Activated CD4-positive, alpha-beta T cell treated with anti-CD3 and anti-CD28 coated beads, Interleukin-2, amount 10 ng/mL, durations not matched to agents 7 days and 5 days (primary cell): ENCODE data around the gene SH3PXD2A. TPM values are rescaled to one million over a fixed set of nuclear protein-coding genes. Genes with fewer than 3 reads are reported as not detected.

Source experiments
- CTCF ChIA-PET: fragments of 350-600 bp; sonication (Branson Sonifier 250); formaldehyde crosslinking; loops from one replicate; lab custom pipeline; 2021; ENCODE audit warnings: antibody characterized with exemption; lab: Charles Lee
- POLR2A ChIA-PET: fragments of 350-600 bp; sonication (Branson Sonifier 250); formaldehyde crosslinking; loops from one replicate; lab custom pipeline; 2021; ENCODE audit warnings: antibody characterized with exemption; lab: Charles Lee
- DNase-seq: peaks from one replicate; pipeline ENCODE4 v3.0.0-alpha.2; 2020
- H3K27ac Mint-ChIP-seq: one replicate; pipeline ENCODE4 v1.8.0; 2021; ENCODE audit warnings: mild to moderate bottlenecking, moderate library complexity, mixed read lengths
- H3K27me3 Mint-ChIP-seq: one replicate; pipeline ENCODE4 v1.8.0; 2021; ENCODE audit warnings: mixed read lengths
- H3K36me3 Mint-ChIP-seq: one replicate; pipeline ENCODE4 v1.8.0; 2021; ENCODE audit warnings: low read depth, mixed read lengths
- H3K4me1 Mint-ChIP-seq: one replicate; pipeline ENCODE4 v1.8.0; 2021; ENCODE audit warnings: mixed read lengths
- H3K4me3 Mint-ChIP-seq: one replicate; pipeline ENCODE4 v1.8.0; 2021; ENCODE audit warnings: mild to moderate bottlenecking, moderate library complexity, mixed read lengths
- H3K9me3 Mint-ChIP-seq: one replicate; pipeline ENCODE4 v1.8.0; 2021; ENCODE audit warnings: mixed read lengths
- total RNA-seq, 2 experiments: library from RNA; stranded (reverse); gene quantifications; one replicate each; pipeline ENCODE4 v1.2.3, GENCODE V29; 2021

Gene SH3PXD2A
- total RNA-seq, 2 experiments from 2014 or later, result 11.9 to 12.7 TPM

DNA sequence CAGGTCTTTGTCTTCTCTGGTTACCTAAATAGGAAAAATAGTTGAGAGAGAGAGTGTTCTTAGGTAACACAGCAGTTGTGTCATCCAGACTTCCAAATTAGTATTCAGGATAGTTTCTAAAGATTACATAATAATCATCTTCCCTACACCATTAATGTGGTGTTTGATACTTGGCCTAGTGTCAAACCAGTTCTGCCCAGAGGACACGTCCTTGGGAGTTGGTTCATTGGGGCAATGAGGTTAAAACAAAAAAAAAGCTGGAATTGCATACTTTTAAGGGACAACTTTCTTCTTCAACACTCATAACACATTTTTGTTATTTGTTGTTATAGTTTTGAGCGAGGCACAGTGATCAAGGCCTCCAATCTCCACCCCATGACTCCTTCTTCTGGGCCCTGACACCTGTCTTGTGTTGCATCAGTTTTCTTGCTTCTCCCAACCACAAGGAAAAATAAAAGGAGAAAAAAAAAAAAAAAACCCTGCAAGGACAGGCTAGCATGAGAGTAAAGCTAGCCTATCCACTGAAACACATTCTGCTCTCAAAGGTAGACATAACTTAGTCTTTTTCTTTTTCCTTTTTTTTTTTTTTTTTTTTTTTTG, 33.8 kb upstream of the SH3PXD2A start:
- CTCF ChIA-PET, result interaction anchor here (0.6 to 1.8 kb wide), 9 partner anchors 11 to 366 kb away, joined by 3 to 8 read pairs (median 4); partner anchors contain the start of genes CFAP43, GSTO1 and SFR1
- POLR2A ChIA-PET, result interaction anchor here (1.3 kb wide), 1 partner anchor 233 kb away, joined by 5 read pairs; the partner anchor contains the start of gene SFR1
- H3K4me3 Mint-ChIP-seq, result no peak overlapping the region
- H3K9me3 Mint-ChIP-seq, result no peaks in the 10 kb centered on the region
- H3K36me3 Mint-ChIP-seq, result peaks cover 58% of the 10 kb centered on the region
- peaks cover 40% of the 10 kb centered on the region for H3K4me1 Mint-ChIP-seq
- H3K27ac Mint-ChIP-seq, result no peak overlapping the region
- DNase-seq, result no peak
- no peaks in the 10 kb centered on the region for H3K27me3 Mint-ChIP-seq

DNA sequence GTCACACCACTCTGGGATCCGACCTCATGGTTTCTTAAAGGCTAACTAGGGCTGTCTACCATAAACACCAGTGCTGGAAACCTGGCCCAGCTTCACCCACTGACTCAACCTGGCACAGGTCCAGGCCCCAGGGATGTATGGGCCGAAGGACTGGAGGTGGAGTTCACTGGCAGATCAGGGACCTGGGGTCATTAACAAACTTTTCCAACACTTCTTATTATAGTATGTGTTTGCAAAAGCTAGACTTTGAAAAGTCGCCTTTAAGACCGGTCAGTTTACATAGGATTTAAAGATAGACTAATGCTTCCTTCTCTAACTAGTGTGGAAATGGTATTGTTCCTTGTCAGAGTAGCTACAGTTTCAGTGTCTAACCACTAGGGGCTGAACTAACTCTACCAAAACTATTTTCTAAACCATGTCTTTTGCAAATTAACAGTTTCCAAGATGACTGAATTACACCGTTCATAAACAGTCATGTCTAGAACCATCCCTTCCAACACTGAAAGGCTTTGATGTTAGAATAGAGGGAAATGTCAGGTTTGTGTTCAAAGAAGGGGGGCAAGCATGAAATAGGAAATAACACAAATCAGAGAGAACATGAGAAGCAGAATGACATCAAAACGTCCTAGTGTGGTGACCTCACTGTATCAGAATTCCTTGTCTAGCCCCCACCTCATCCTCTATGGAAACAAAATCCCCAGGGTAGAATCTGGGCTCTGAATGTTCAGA, 32.9 kb upstream of the SH3PXD2A start:
- H3K27me3 Mint-ChIP-seq, result no peaks in the 10 kb centered on the region
- POLR2A ChIA-PET, result interaction anchor here (0.6 kb wide), 1 partner anchor 457 kb away, joined by 3 read pairs; no protein-coding TSS in a partner anchor
- peaks cover 32% of the 10 kb centered on the region for H3K4me1 Mint-ChIP-seq

DNA sequence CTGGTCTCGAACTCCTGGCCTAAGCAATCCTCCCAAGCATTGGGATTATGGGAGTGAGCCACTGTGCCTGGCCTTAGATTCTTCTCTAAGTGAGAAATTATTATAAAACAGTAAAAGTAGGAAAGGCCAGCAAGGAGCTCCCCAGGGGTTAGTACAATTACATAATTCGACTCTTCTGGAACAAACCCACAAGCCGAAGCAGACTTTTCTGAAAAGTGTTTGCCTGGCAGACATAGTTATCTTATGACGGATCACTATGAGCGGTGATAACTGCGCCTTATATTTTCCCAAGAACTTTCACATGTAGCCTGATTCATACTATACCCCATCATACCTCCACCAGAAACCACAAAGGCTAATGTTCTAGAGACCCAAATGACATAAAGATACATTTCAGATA, 30.2 kb upstream of the SH3PXD2A start:
- Mint-ChIP-seq H3K4me3 (no peak overlapping the region), H3K36me3 (peaks cover 54% of the 10 kb centered on the region), H3K27ac (no peak overlapping the region), H3K4me1 (peaks cover 25% of the 10 kb centered on the region), H3K27me3 (no peaks in the 10 kb centered on the region), H3K9me3 (no peaks in the 10 kb centered on the region)
- ChIA-PET CTCF (interaction anchor here (0.7 to 2.1 kb wide), 5 partner anchors 8 to 237 kb away, joined by 3 to 6 read pairs (median 4); no protein-coding TSS in a partner anchor), POLR2A (no interaction called here)
- no peak for DNase-seq

More for the DNA sequence above, 32.9 kb upstream of the SH3PXD2A start:
- CTCF ChIA-PET, result interaction anchor here (0.6 to 2.6 kb wide), 28 partner anchors 10 to 373 kb away, joined by 3 to 15 read pairs (median 4); partner anchors contain the start of genes GSTO1, SFR1 and SH3PXD2A
- H3K4me3 Mint-ChIP-seq, result no peak overlapping the region
- peak overlapping the region; percentile 76 for H3K27ac Mint-ChIP-seq
- peak; percentile 25 for DNase-seq
- no peaks in the 10 kb centered on the region for H3K9me3 Mint-ChIP-seq
- peaks cover 51% of the 10 kb centered on the region for H3K36me3 Mint-ChIP-seq

DNA sequence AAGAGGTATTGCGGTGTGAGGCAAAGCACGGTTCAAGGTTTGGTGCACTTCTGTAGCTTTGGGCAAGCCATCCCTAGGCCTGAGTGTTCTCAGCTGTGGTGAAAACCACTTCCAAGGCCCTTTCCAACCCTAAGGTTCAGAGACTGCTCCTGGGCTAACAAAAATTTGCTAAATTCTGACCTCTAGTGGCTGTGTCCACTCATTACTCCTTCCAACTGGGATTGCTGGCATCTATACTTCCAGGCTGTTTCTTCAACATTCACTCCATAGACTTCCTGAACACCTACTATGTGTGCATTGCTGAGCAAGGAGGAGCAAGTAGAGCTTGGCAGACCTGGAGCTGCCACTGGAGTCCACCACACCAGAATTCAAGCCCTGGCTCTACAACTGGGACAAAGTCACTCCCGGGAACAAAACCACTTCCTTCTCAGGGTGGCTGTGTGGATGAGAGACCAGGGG, 29.3 kb upstream of the SH3PXD2A start:
- H3K9me3 Mint-ChIP-seq, result no peaks in the 10 kb centered on the region
- no peaks in the 10 kb centered on the region for H3K27me3 Mint-ChIP-seq
- ChIA-PET POLR2A (no interaction called here), CTCF (interaction anchor here (0.8 to 2.1 kb wide), 5 partner anchors 9 to 238 kb away, joined by 3 to 9 read pairs (median 3); no protein-coding TSS in a partner anchor)
- H3K4me1 Mint-ChIP-seq, result peaks cover 16% of the 10 kb centered on the region
- peak; percentile 36 for DNase-seq
- no peak overlapping the region for H3K4me3 Mint-ChIP-seq
- H3K36me3 Mint-ChIP-seq, result peaks cover 56% of the 10 kb centered on the region
- no peak overlapping the region for H3K27ac Mint-ChIP-seq

DNA sequence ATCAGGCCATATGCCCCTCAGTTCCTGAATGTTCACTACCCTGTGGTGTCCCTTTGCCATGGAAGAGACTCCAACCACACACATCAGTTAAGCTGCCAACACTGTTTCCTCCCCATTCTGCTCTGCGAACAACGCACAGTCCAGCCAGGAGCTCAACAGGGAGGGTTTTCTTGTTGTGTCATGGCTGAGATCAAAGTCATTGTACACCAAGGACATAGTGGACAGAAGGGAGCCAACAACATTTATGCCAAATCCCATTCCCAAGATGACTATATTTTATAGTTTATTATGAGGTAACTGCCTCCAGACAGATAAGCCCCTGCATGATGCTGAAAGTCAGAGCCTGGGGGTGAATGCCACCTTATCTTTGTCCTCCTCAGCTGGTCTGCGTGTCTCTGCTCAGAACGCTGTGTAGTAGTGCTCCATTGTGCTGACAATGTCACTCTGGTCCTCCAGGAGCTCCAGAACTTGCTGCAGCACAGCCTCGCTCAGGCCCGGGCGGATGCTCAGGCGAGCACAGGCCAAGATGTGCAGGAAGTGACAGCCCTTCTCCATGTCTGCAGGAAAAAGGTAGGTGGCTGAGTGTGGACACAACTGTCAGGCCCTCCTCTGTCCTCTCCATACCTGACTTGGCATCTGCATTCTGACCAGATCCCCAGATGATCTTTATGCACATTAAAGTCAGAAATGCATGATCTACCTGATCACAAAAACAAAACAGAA, 27.1 kb upstream of the SH3PXD2A start:
- DNase-seq, result no peak
- peaks cover 60% of the 10 kb centered on the region for H3K36me3 Mint-ChIP-seq
- H3K27ac Mint-ChIP-seq, result no peak overlapping the region
- H3K9me3 Mint-ChIP-seq, result no peaks in the 10 kb centered on the region
- peaks cover 3% of the 10 kb centered on the region for H3K4me1 Mint-ChIP-seq
- H3K4me3 Mint-ChIP-seq, result no peak overlapping the region
- ChIA-PET POLR2A (no interaction called here), CTCF (interaction anchor here (1.3 to 1.5 kb wide), 2 partner anchors 19 to 169 kb away, joined by 3 to 4 read pairs; no protein-coding TSS in a partner anchor)
- H3K27me3 Mint-ChIP-seq, result no peaks in the 10 kb centered on the region

DNA sequence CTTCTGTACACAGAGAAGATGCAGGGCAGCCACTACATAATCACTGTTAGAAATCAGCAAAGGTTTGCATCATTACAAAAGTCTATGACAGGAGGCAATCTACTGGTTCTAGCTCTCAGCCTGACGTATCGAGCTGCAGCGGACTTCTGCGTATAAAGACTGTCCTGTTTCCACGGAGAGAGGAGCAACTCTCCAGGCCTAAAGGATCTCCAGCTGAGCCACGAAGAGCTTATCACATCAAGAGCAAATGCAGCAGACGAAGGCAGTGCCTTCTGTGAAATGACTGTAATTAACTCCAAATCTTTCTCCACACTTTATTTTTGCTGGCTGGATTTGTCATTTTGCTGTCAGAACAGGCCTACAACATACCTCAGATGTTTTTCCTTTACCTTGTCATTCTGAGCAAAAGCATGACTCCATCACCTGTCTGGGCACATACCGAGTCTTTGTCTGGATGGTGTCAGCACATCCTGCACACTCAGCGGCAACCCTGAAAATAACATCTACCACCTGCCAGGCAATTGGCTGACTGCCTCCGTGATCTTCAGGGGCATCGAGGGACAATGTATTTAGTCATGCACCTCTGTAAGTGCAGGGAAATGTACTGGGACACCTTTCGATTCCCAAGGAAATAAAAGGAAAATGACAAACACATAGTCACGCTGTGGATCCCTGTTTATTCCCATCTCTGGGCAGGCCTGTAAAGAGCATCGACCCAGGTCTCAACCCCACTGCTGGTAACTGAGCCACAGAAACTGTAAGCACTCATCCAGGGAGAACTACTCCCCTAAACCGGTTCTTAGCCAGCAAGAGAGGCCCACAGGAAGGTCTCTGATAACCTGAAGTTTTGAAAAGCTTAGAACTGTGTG, 26.3 kb upstream of the SH3PXD2A start:
- POLR2A ChIA-PET, result no interaction called here
- Mint-ChIP-seq H3K4me1 (peaks cover 3% of the 10 kb centered on the region), H3K27me3 (no peaks in the 10 kb centered on the region), H3K9me3 (no peaks in the 10 kb centered on the region), H3K27ac (no peak overlapping the region), H3K4me3 (no peak overlapping the region), H3K36me3 (peaks cover 55% of the 10 kb centered on the region)
- CTCF ChIA-PET, result interaction anchor here (1.0 to 1.5 kb wide), 4 partner anchors 20 to 170 kb away, joined by 3 to 8 read pairs (median 4); no protein-coding TSS in a partner anchor
- DNase-seq, result no peak

DNA sequence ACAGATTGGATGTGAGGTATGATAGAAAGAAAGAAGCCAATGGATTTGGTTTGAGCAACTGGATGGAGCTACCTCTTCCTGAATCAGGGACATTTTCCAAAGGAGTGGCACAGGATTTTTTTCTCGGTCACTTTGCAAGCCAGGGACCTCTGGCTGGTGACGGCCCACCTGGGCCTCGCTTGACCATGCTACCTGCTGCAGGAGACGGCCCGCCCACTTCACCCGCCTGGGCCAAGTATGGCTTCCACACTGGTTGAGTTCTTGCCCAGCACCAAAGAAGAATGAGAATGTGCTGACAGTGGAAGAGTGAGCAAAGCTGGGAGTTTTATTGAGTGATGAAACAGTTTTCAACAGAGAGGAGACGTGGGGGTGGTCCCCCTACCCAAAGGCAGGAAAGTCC, 24.5 kb upstream of the SH3PXD2A start:
- ChIA-PET POLR2A (no interaction called here), CTCF (no interaction called here)
- peaks cover 54% of the 10 kb centered on the region for H3K36me3 Mint-ChIP-seq
- H3K27ac Mint-ChIP-seq, result no peak overlapping the region
- no peak overlapping the region for H3K4me3 Mint-ChIP-seq
- no peaks in the 10 kb centered on the region for H3K27me3 Mint-ChIP-seq
- peaks cover 3% of the 10 kb centered on the region for H3K4me1 Mint-ChIP-seq
- DNase-seq, result no peak
- H3K9me3 Mint-ChIP-seq, result no peaks in the 10 kb centered on the region

DNA sequence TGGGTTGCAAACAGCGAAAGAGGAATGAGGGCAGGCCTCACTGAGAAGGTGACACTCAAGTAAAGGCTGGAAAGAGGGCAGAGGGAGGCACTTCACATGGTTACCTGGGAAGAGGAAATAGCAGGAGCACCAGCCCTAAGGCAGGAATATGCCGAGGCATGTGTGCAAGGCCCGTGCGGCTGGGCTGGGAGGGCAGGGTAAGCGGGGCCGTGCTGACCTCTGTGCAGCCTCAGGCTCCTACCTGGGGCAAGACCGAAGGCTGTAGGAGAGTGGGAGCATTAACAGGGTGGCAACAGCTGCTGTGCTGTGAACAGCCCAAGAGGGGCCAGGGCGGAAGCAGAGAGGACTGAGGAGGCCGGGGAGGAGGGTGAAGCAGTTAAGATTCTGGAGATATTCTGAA, 24.0 kb upstream of the SH3PXD2A start:
- H3K36me3 Mint-ChIP-seq, result peaks cover 53% of the 10 kb centered on the region
- no peak overlapping the region for H3K4me3 Mint-ChIP-seq
- no peaks in the 10 kb centered on the region for H3K9me3 Mint-ChIP-seq
- no peak for DNase-seq
- H3K4me1 Mint-ChIP-seq, result no peaks in the 10 kb centered on the region
- ChIA-PET POLR2A (no interaction called here), CTCF (no interaction called here)
- no peak overlapping the region for H3K27ac Mint-ChIP-seq
- H3K27me3 Mint-ChIP-seq, result no peaks in the 10 kb centered on the region

DNA sequence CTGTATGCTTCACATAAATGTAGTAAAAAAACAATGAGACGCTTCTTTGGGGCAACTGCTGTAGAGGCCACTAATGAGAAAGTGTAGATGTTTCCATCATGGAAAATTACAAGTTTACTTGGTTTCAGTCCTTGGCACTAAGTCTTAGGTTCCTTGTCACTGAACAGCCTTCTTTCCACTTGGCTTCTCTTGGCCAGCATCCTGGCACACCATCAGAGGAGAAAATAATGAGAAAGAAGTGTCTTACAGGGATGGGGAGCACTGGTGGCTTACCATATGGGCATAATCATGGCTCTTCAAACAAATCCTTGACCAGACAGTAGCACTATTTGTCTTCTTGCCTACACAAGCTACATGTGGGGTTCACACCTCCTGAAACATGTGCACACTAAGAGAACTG, 22.5 kb upstream of the SH3PXD2A start:
- H3K4me1 Mint-ChIP-seq, result no peaks in the 10 kb centered on the region
- no peak for DNase-seq
- no peak overlapping the region for H3K4me3 Mint-ChIP-seq
- ChIA-PET POLR2A (no interaction called here), CTCF (interaction anchor here (0.7 to 1.2 kb wide), 2 partner anchors 50 to 188 kb away, joined by 3 to 5 read pairs; no protein-coding TSS in a partner anchor)
- H3K36me3 Mint-ChIP-seq, result peaks cover 48% of the 10 kb centered on the region
- no peaks in the 10 kb centered on the region for H3K27me3 Mint-ChIP-seq
- no peaks in the 10 kb centered on the region for H3K9me3 Mint-ChIP-seq
- H3K27ac Mint-ChIP-seq, result no peak overlapping the region

DNA sequence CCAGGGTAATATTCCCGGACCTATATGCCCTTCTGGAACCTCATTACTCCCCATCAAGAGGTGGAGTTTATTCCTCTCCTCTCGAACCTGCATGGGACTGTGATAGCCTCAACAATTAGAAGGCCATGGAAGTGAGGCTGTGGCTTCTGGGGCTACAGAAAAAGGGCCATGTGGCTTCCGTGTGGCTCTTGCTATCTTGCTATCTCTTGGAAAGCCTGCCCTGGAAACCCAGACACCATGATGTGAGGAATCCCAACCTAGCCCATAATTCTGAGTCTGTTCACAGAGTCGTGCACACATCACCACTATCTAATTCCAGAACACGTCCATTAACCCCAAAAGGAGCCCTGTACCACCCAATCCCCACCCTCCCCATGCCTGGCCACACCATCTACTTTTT, 20.8 kb upstream of the SH3PXD2A start:
- Mint-ChIP-seq H3K27ac (no peak overlapping the region), H3K4me3 (no peak overlapping the region), H3K27me3 (no peaks in the 10 kb centered on the region), H3K4me1 (no peaks in the 10 kb centered on the region), H3K36me3 (peaks cover 38% of the 10 kb centered on the region), H3K9me3 (no peaks in the 10 kb centered on the region)
- POLR2A ChIA-PET, result no interaction called here
- no peak for DNase-seq
- CTCF ChIA-PET, result interaction anchor here (1.4 to 1.7 kb wide), 2 partner anchors 12 to 163 kb away, joined by 4 read pairs; no protein-coding TSS in a partner anchor

DNA sequence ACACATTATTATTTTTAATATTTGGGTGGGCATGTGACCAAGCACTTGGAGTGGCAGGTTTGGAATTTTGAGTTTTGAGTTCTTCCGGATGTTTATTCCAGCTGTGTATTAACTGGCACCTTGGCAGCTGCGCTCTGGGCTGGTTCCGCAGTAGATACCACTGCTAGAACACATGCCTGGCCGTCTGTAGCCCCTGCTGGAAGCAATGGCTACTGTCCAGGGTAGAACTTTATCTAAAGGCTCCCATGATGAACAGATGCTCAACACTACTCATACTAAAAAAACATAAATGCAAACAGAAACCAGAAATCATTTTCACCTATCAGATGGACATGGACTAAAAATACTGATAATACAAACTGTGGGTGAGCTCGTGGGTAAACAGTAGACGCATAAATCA, 19.4 kb upstream of the SH3PXD2A start:
- Mint-ChIP-seq H3K4me3 (no peak overlapping the region), H3K36me3 (peaks cover 25% of the 10 kb centered on the region), H3K4me1 (no peaks in the 10 kb centered on the region), H3K9me3 (no peaks in the 10 kb centered on the region), H3K27me3 (no peaks in the 10 kb centered on the region), H3K27ac (no peak overlapping the region)
- ChIA-PET CTCF (interaction anchor here (0.5 to 1.7 kb wide), 5 partner anchors 9 to 213 kb away, joined by 3 to 4 read pairs (median 3); no protein-coding TSS in a partner anchor), POLR2A (no interaction called here)
- DNase-seq, result no peak
